ENCODE results near the gene CLDN18. TPM values are rescaled to one million over a fixed set of nuclear protein-coding genes. Genes with fewer than 3 reads are reported as not detected.

The CLDN18 gene
- total and polyA plus RNA-seq, 9 of the 15 experiments (the other 6 are each of a cell fraction or from before 2014, with no cell fraction given) = 0.11 TPM; not detected in 8

- ATAC-seq (no peak), FAIRE-seq (no peak)
- TF ChIP-seq HMG20A (CRISPR knock-in tag; conservative IDR thresholded peaks at IDR 0.05) = no peak
- TF ChIP-seq L3MBTL2 (IDR thresholded peaks at IDR 0.05) = no peak
These were observed 69.0 kb downstream of the CLDN18 start for GRCh38 chr3:138078901-138079344.

GRCh38 chr3:138079901-138080300 is 69.9 kb downstream of the CLDN18 start:
- BruUV-seq (replicated peaks) = no TSS peak
- FAIRE-seq = no peak

More at GRCh38 chr3:138078901-138079344, 69.0 kb downstream of the CLDN18 start:
- WGBS (ENCODE audit: insufficient coverage, low coverage, missing lambda C conversion rate) = 0% methylated on average over 1 of the region's 1 CpG
- H3K36me3 ChIP-seq (ENCODE audit: control insufficient read depth, insufficient read depth, low read length) = no peaks in the 10 kb centered on the region
- no peaks in the 10 kb centered on the region for H3K9me1 ChIP-seq (ENCODE audit: control insufficient read depth, insufficient read depth, low read length)
- no TSS peak for BruUV-seq (replicated peaks)
- H3K9ac ChIP-seq (ENCODE audit: insufficient read depth in 1 of 2, low read depth in 2 of 2, low read length in 2 of 2) = no peak overlapping the region
- no peak overlapping the region for H3K4me3 ChIP-seq
- no peaks in the 10 kb centered on the region; the same call in 1 of the 2 replicates for H4K20me1 ChIP-seq (replicated peaks; ENCODE audit: control insufficient read depth, insufficient read depth, low read length)
- ChIA-PET CTCF (ENCODE audit: low intra/inter-chr PET ratio) (no interaction called here), POLR2A (no interaction called here)
- H3K4me2 ChIP-seq (ENCODE audit: insufficient read depth, low read length) = no peak overlapping the region
- H3K27ac ChIP-seq (ENCODE audit: extremely low read depth, low read depth, low read length) = no peak overlapping the region
- no peak overlapping the region for H2AFZ ChIP-seq (ENCODE audit: low read depth, low read length)
- no peaks in the 10 kb centered on the region for H3K9me3 ChIP-seq (replicated peaks; ENCODE audit: control insufficient read depth, insufficient read depth, low read depth, low read length)
- no peaks in the 10 kb centered on the region for H3K4me1 ChIP-seq (replicated peaks in 1 of 2; ENCODE audit: control insufficient read depth in 2 of 2, insufficient read depth in 2 of 2, low read length in 2 of 2)
- no peaks in the 10 kb centered on the region for H3K79me2 ChIP-seq (ENCODE audit: control insufficient read depth, insufficient read depth, low read length)
- in situ Hi-C loops (cut with MboI) (no loop called here), intact Hi-C loops (cut with micrococcal nuclease) (no loop called here)
- peaks cover 0 to 12% of the 10 kb centered on the region in 2 experiments; a peak in 2 of 5 replicates for H3K27me3 ChIP-seq (ENCODE audit: control insufficient read depth in 2 of 2, insufficient read depth in 2 of 2, low read length in 2 of 2)
- DNase-seq (ENCODE audit: extremely low read depth in 1 of 4, low spot score in 3 of 4) = no peak

More at GRCh38 chr3:138079901-138080300, 69.9 kb downstream of the CLDN18 start:
- CTCF ChIA-PET (ENCODE audit: low intra/inter-chr PET ratio) = no interaction called here
- 3% methylated on average over 4 of the region's 5 CpGs for WGBS (ENCODE audit: insufficient coverage, low coverage, missing lambda C conversion rate)
- DNase-seq (ENCODE audit: extremely low read depth in 1 of 4, low spot score in 3 of 4) (no peak), ATAC-seq (no peak)
- no peak overlapping the region for H3K4me3 ChIP-seq
- TF ChIP-seq MCM2 (IDR thresholded peaks at IDR 0.05; ENCODE audit: low read depth) = no peak
- TF ChIP-seq ATF7 (IDR thresholded peaks at IDR 0.05) = no peak
- TF ChIP-seq MEF2A (IDR thresholded peaks at IDR 0.05; ENCODE audit: control insufficient read depth, low read depth, low read length) = no peak
- TF ChIP-seq E2F6 (IDR thresholded peaks at IDR 0.05; ENCODE audit: borderline replicate concordance in 1 of 2, extremely low read depth in 1 of 2, insufficient read depth in 1 of 2, insufficient read length in 1 of 2, low read depth in 1 of 2, low read length in 1 of 2, poor library complexity in 1 of 2, severe bottlenecking in 1 of 2) = no peak
- TF ChIP-seq PURB (CRISPR knock-in tag; IDR thresholded peaks at IDR 0.05; ENCODE audit: low read depth) = no peak
- no peak for TF ChIP-seq KAT2B (IDR thresholded peaks at IDR 0.05; ENCODE audit: low read depth, low read length)
- no peak for TF ChIP-seq TAF7 (tag; IDR thresholded peaks at IDR 0.05)
- TF ChIP-seq PCBP2 (IDR thresholded peaks at IDR 0.05; ENCODE audit: low read depth, low read length, poor library complexity, severe bottlenecking) = no peak
- no peak for TF ChIP-seq SNIP1 (IDR thresholded peaks at IDR 0.05; ENCODE audit: low read depth)
- TF ChIP-seq EZH2 (IDR thresholded peaks at IDR 0.05; ENCODE audit: borderline replicate concordance, low read depth, low read length) = no peak
- H3K36me3 ChIP-seq (ENCODE audit: control insufficient read depth, insufficient read depth, low read length) = no peaks in the 10 kb centered on the region
- no peaks in the 10 kb centered on the region for H3K4me1 ChIP-seq (replicated peaks in 1 of 2; ENCODE audit: control insufficient read depth in 2 of 2, insufficient read depth in 2 of 2, low read length in 2 of 2)
- no peak overlapping the region for H3K27ac ChIP-seq (ENCODE audit: extremely low read depth, low read depth, low read length)
- H3K4me2 ChIP-seq (ENCODE audit: insufficient read depth, low read length) = no peak overlapping the region
- H3K27me3 ChIP-seq (ENCODE audit: control insufficient read depth in 2 of 2, insufficient read depth in 2 of 2, low read length in 2 of 2) = peaks cover 0 to 12% of the 10 kb centered on the region in 2 experiments; a peak in 2 of 5 replicates
- no peak overlapping the region for H3K9ac ChIP-seq (ENCODE audit: insufficient read depth in 1 of 2, low read depth in 2 of 2, low read length in 2 of 2)
- POLR2A ChIA-PET = no interaction called here
- H3K9me1 ChIP-seq (ENCODE audit: control insufficient read depth, insufficient read depth, low read length) = no peaks in the 10 kb centered on the region
- no peaks in the 10 kb centered on the region for H3K79me2 ChIP-seq (ENCODE audit: control insufficient read depth, insufficient read depth, low read length)
- H4K20me1 ChIP-seq (replicated peaks; ENCODE audit: control insufficient read depth, insufficient read depth, low read length) = no peaks in the 10 kb centered on the region; the same call in 1 of the 2 replicates
- no peaks in the 10 kb centered on the region for H3K9me3 ChIP-seq (replicated peaks; ENCODE audit: control insufficient read depth, insufficient read depth, low read depth, low read length)
- intact Hi-C loops (cut with micrococcal nuclease) (no loop called here), in situ Hi-C loops (cut with MboI) (no loop called here)
- H2AFZ ChIP-seq (ENCODE audit: low read depth, low read length) = no peak overlapping the region
